T-cell (primary cell): ENCODE measurements around the gene B3GALT5. TPM values are rescaled to one million over a fixed set of nuclear protein-coding genes. Genes with fewer than 3 reads are reported as not detected.

Source experiments
- ATAC-seq, 4 experiments: fragments of 200-7000 bp in 3 of 4; fragments of 150-1000 bp in 1 of 4; cut with Tn5 transposase; replicated peaks in 1 of 4; 1 replicate in 3 of 4; 2 replicates in 1 of 4; pipeline ENCODE4 v1.10.0; 2021; ENCODE audit warnings: moderate library complexity in 3 of 4, mild to moderate bottlenecking in 2 of 4, moderate number of reproducible peaks in 1 of 4
- CTCF ChIA-PET, 2 donors: fragments of 300-600 bp; sonication (Branson Sonifier 250); formaldehyde crosslinking; loops; one replicate each; lab custom pipeline; 2022; ENCODE audit warnings: antibody characterized with exemption in 2 of 2; lab: Charles Lee
- POLR2A ChIA-PET, 2 donors: fragments of 300-600 bp; sonication (Branson Sonifier 250); formaldehyde crosslinking; loops; one replicate each; lab custom pipeline; 2022; ENCODE audit warnings: antibody characterized with exemption in 2 of 2; lab: Charles Lee
- DNase-seq, 35 experiments: peaks; one replicate each; pipeline versions ENCODE4 v3.0.0 to v3.0.0-alpha.2; 2013 to 2023
- H3K27ac ChIP-seq: one replicate; pipeline ENCODE4 v1.5.1; 2013; ENCODE audit warnings: low read length
- H3K27me3 ChIP-seq, 2 experiments: replicated peaks in 1 of 2; 1 replicate in 1 of 2; 2 replicates in 1 of 2; pipeline versions ENCODE4 v1.6.1 to v1.7.0; 2013; ENCODE audit warnings: low read length in 1 of 2, mixed read lengths in 1 of 2; ENCODE audit not compliant: control insufficient read depth in 2 of 2, insufficient read depth in 2 of 2; ENCODE audit errors: extremely low read depth in 1 of 2
- H3K36me3 ChIP-seq, 2 donors: 1 replicate in 1 of 2; 2 replicates in 1 of 2; pipeline versions ENCODE4 v1.6.1 to v1.7.0; 2013; ENCODE audit warnings: low read length in 1 of 2; ENCODE audit not compliant: control insufficient read depth in 2 of 2, insufficient read depth in 1 of 2; ENCODE audit errors: extremely low read depth in 1 of 2
- H3K4me1 ChIP-seq, 2 experiments: 1 replicate in 1 of 2; 2 replicates in 1 of 2; pipeline versions ENCODE4 v1.6.1 to v1.7.0; 2013; ENCODE audit warnings: low read length in 2 of 2, mixed read lengths in 1 of 2; ENCODE audit not compliant: insufficient read depth in 2 of 2, control insufficient read depth in 1 of 2; ENCODE audit errors: extremely low read depth in 1 of 2
- H3K4me3 ChIP-seq, 2 donors: 1 replicate in 1 of 2; 2 replicates in 1 of 2; pipeline versions ENCODE4 v1.5.1 to v1.7.0; 2013; ENCODE audit warnings: mild to moderate bottlenecking in 2 of 2, low read length in 1 of 2, moderate library complexity in 1 of 2; ENCODE audit not compliant: control insufficient read depth in 1 of 2; ENCODE audit errors: extremely low read depth in 1 of 2
- H3K9me3 ChIP-seq: 2 replicates; pipeline ENCODE4 v1.7.0; 2013
- H3K27ac Mint-ChIP-seq, 2 donors: one replicate each; pipeline ENCODE4 v1.8.0; 2020 to 2021; ENCODE audit warnings: mild to moderate bottlenecking in 2 of 2, mixed read lengths in 2 of 2
- H3K27me3 Mint-ChIP-seq, 2 donors: one replicate each; pipeline ENCODE4 v1.8.0; 2021 to 2022; ENCODE audit warnings: mixed read lengths in 2 of 2
- H3K36me3 Mint-ChIP-seq: one replicate; pipeline ENCODE4 v1.8.0; 2021; ENCODE audit warnings: mixed read lengths
- H3K4me1 Mint-ChIP-seq, 3 donors: one replicate each; pipeline ENCODE4 v1.8.0; 2020 to 2022; ENCODE audit warnings: mixed read lengths in 3 of 3, mild to moderate bottlenecking in 1 of 3
- H3K4me3 Mint-ChIP-seq, 3 donors: one replicate each; pipeline ENCODE4 v1.8.0; 2020 to 2022; ENCODE audit warnings: mild to moderate bottlenecking in 3 of 3, mixed read lengths in 3 of 3, moderate library complexity in 3 of 3
- H3K9me3 Mint-ChIP-seq, 3 donors: one replicate each; pipeline ENCODE4 v1.8.0; 2020 to 2022; ENCODE audit warnings: mixed read lengths in 3 of 3
- WGBS: methylation state at CpG from one replicate; pipeline ENCODE4 v1.1.5; 2013; ENCODE audit warnings: missing lambda C conversion rate; ENCODE audit not compliant: insufficient coverage; 5-methylcytosine and 5-hydroxymethylcytosine counted together
- total RNA-seq, 35 experiments: library from RNA in 6 of 35; stranded (reverse) in 6 of 35; fragments of 120-200 nt in 1 of 35; gene quantifications; one replicate each; pipeline versions ENCODE4 v1.2.1 to v1.2.4 and lab custom pipeline; 2013 to 2026

The B3GALT5 gene, protein sequence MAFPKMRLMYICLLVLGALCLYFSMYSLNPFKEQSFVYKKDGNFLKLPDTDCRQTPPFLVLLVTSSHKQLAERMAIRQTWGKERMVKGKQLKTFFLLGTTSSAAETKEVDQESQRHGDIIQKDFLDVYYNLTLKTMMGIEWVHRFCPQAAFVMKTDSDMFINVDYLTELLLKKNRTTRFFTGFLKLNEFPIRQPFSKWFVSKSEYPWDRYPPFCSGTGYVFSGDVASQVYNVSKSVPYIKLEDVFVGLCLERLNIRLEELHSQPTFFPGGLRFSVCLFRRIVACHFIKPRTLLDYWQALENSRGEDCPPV
- total RNA-seq (under 1 TPM in 3 of 5 donors, not detected in 2; 0.03 to 0.09 (median 0.06) TPM), total RNA-seq (lab: John Stamatoyannopoulos, UW) (0 to 0.14 (median 0) reads per million in 29 experiments)
- 0.04 TPM for total RNA-seq (2013)

GRCh38 chr21:39612233-39613040 is at the start of gene B3GALT5:
B3GALT5 (plus strand) TSS chr21:39612940; CDS start chr21:39660560, 47,620 bp downstream.
- H3K4me3 ChIP-seq: no peak within 1 kb of the TSS
- H3K36me3 ChIP-seq: no peaks in the 10 kb centered on the region
- DNase-seq (no peak), ATAC-seq (no peak)
- H3K27me3 ChIP-seq: peaks cover 12 to 35% of the 10 kb centered on the region in 2 experiments
- no peaks in the 10 kb centered on the region for H3K9me3 ChIP-seq
- POLR2A ChIA-PET: no interaction called here
- no peak within 1 kb of the TSS for H3K27ac ChIP-seq
- Mint-ChIP-seq H3K27ac (no peak within 1 kb of the TSS), H3K27me3 (peaks cover 31 to 55% of the 10 kb centered on the region in 2 donors), H3K4me3 (no peak within 1 kb of the TSS), H3K36me3 (no peaks in the 10 kb centered on the region), H3K4me1 (peaks cover 0 to 9% (median 8%) of the 10 kb centered on the region in 3 donors), H3K9me3 (no peaks in the 10 kb centered on the region)
- 7% methylated on average over 55 of the region's 63 CpGs for WGBS
- no peaks in the 10 kb centered on the region for H3K4me1 ChIP-seq
- CTCF ChIA-PET: no interaction called here

- Mint-ChIP-seq H3K36me3 (no peaks in the 10 kb centered on the region), H3K4me3 (no peak overlapping the region), H3K27ac (no peak overlapping the region), H3K9me3 (no peaks in the 10 kb centered on the region), H3K4me1 (no peaks in the 10 kb centered on the region), H3K27me3 (peaks cover 0 to 2% of the 10 kb centered on the region in 2 donors)
- ATAC-seq (no peak), DNase-seq (no peak)
- Histone ChIP-seq H3K36me3 (no peaks in the 10 kb centered on the region), H3K9me3 (no peaks in the 10 kb centered on the region), H3K27me3 (peaks cover 0 to 8% of the 10 kb centered on the region in 2 experiments), H3K27ac (no peak overlapping the region), H3K4me3 (no peak overlapping the region), H3K4me1 (no peaks in the 10 kb centered on the region)
- ChIA-PET CTCF (no interaction called here), POLR2A (no interaction called here)
- 44% methylated on average over 1 of the region's 3 CpGs for WGBS
These were observed 48.5 kb upstream of the B3GALT5 start for GRCh38 chr21:39564200-39564599.

- H3K4me3 ChIP-seq: no peak overlapping the region
- 85% methylated on average over 18 of the region's 18 CpGs for WGBS
- no peak overlapping the region for H3K27ac ChIP-seq
- no peak for ATAC-seq
- no peaks in the 10 kb centered on the region for H3K36me3 Mint-ChIP-seq
- no peak for DNase-seq
- no peaks in the 10 kb centered on the region for H3K9me3 Mint-ChIP-seq
- no peak overlapping the region for H3K27ac Mint-ChIP-seq
- no peaks in the 10 kb centered on the region for H3K4me1 ChIP-seq
- H3K36me3 ChIP-seq: no peaks in the 10 kb centered on the region
- no peaks in the 10 kb centered on the region for H3K9me3 ChIP-seq
- H3K4me1 Mint-ChIP-seq: no peaks in the 10 kb centered on the region
- peaks cover 3 to 4% of the 10 kb centered on the region in 2 donors for H3K27me3 Mint-ChIP-seq
- CTCF ChIA-PET: no interaction called here
- POLR2A ChIA-PET: interaction anchor here in 1 of 2 donors (0.6 kb wide), 1 partner anchor 561 kb away, joined by 6 read pairs; no protein-coding TSS in a partner anchor
- H3K27me3 ChIP-seq: peaks cover 0 to 11% of the 10 kb centered on the region in 2 experiments
- H3K4me3 Mint-ChIP-seq: no peak overlapping the region
These were observed 45.4 kb upstream of the B3GALT5 start for GRCh38 chr21:39567180-39567972.

GRCh38 chr21:39568361-39568760 is 44.4 kb upstream of the B3GALT5 start:
- no peaks in the 10 kb centered on the region for H3K36me3 ChIP-seq
- Mint-ChIP-seq H3K27ac (no peak overlapping the region), H3K4me1 (no peaks in the 10 kb centered on the region), H3K27me3 (peaks cover 11 to 12% of the 10 kb centered on the region in 2 donors), H3K4me3 (no peak overlapping the region), H3K9me3 (no peaks in the 10 kb centered on the region), H3K36me3 (no peaks in the 10 kb centered on the region)
- 70% methylated on average over 5 of the region's 8 CpGs for WGBS
- no peaks in the 10 kb centered on the region for H3K4me1 ChIP-seq
- H3K9me3 ChIP-seq: no peaks in the 10 kb centered on the region
- DNase-seq: no peak
- H3K27me3 ChIP-seq: peaks cover 0 to 14% of the 10 kb centered on the region in 2 experiments
- H3K27ac ChIP-seq: no peak overlapping the region
- ChIA-PET CTCF (no interaction called here), POLR2A (interaction anchor here in 1 of 2 donors (0.6 to 0.7 kb wide), 2 partner anchors 560 to 988 kb away, joined by 5 to 6 read pairs; no protein-coding TSS in a partner anchor)
- ATAC-seq: no peak
- H3K4me3 ChIP-seq: no peak overlapping the region

GRCh38 chr21:39575775-39576174 is 37.0 kb upstream of the B3GALT5 start:
- DNase-seq: no peak
- ATAC-seq: no peak
- Histone ChIP-seq H3K9me3 (no peaks in the 10 kb centered on the region), H3K27ac (no peak overlapping the region), H3K36me3 (no peaks in the 10 kb centered on the region), H3K4me1 (no peaks in the 10 kb centered on the region), H3K27me3 (peaks cover 0 to 7% of the 10 kb centered on the region in 2 experiments), H3K4me3 (no peak overlapping the region)
- Mint-ChIP-seq H3K4me1 (no peaks in the 10 kb centered on the region), H3K36me3 (no peaks in the 10 kb centered on the region), H3K4me3 (no peak overlapping the region), H3K27me3 (peaks cover 21 to 28% of the 10 kb centered on the region in 2 donors), H3K9me3 (no peaks in the 10 kb centered on the region), H3K27ac (no peak overlapping the region)
- CTCF ChIA-PET: no interaction called here
- POLR2A ChIA-PET: no interaction called here
